ENCODE results near the gene MTSS2. TPM values are rescaled to one million over a fixed set of nuclear protein-coding genes. Genes with fewer than 3 reads are reported as not detected.
"Not testable (repeated sequence)": the region's sequence is repeated elsewhere in the genome, so short reads cannot be mapped to it uniquely, and the experiment has no call there.

Gene MTSS2
- total RNA-seq, 1 donor from 2014 or later = 82.6 TPM

- no peak within 1 kb of the TSS for H3K27ac Mint-ChIP-seq (ENCODE audit: unreplicated experiment)
- DNase-seq (ENCODE audit: low spot score) = no peak
- peaks cover 8% of the 10 kb centered on the region for H3K9me3 Mint-ChIP-seq (ENCODE audit: unreplicated experiment)
- H3K27me3 Mint-ChIP-seq (ENCODE audit: unreplicated experiment) = no peaks in the 10 kb centered on the region
- TF ChIP-seq CTCF (IDR thresholded peaks at IDR 0.05; ENCODE audit: unreplicated experiment) = no peak
- no peaks in the 10 kb centered on the region for H3K4me1 Mint-ChIP-seq (ENCODE audit: unreplicated experiment)
- no peak within 1 kb of the TSS for H3K4me3 Mint-ChIP-seq (ENCODE audit: unreplicated experiment)
- peaks cover 5% of the 10 kb centered on the region for H3K36me3 Mint-ChIP-seq (ENCODE audit: low read depth, unreplicated experiment)
Measured at GRCh38 chr16:70646260-70647241, 39.3 kb downstream of the MTSS2 start, which contains the start of gene IL34. TSS of gene IL34 (plus strand) at chr16:70646559. CDS start at chr16:70646948, 389 bp downstream.

- no peak for TF ChIP-seq CTCF (IDR thresholded peaks at IDR 0.05; ENCODE audit: unreplicated experiment)
- no peaks in the 10 kb centered on the region for H3K36me3 Mint-ChIP-seq (ENCODE audit: low read depth, unreplicated experiment)
- H3K9me3 Mint-ChIP-seq (ENCODE audit: unreplicated experiment) = peaks cover 8% of the 10 kb centered on the region
- H3K27ac Mint-ChIP-seq (ENCODE audit: unreplicated experiment) = no peak overlapping the region
- no peaks in the 10 kb centered on the region for H3K27me3 Mint-ChIP-seq (ENCODE audit: unreplicated experiment)
- no peaks in the 10 kb centered on the region for H3K4me1 Mint-ChIP-seq (ENCODE audit: unreplicated experiment)
- DNase-seq (ENCODE audit: low spot score) = no peak
- H3K4me3 Mint-ChIP-seq (ENCODE audit: unreplicated experiment) = no peak overlapping the region
Measured at GRCh38 chr16:70644763-70645597, 40.9 kb downstream of the MTSS2 start.

GRCh38 chr16:70643264-70643663, 42.6 kb downstream of the MTSS2 start:
- H3K4me3 Mint-ChIP-seq (ENCODE audit: unreplicated experiment); H3K36me3 Mint-ChIP-seq (ENCODE audit: low read depth, unreplicated experiment); DNase-seq (ENCODE audit: low spot score); H3K4me1 Mint-ChIP-seq (ENCODE audit: unreplicated experiment); H3K9me3 Mint-ChIP-seq (ENCODE audit: unreplicated experiment); H3K27ac Mint-ChIP-seq (ENCODE audit: unreplicated experiment); H3K27me3 Mint-ChIP-seq (ENCODE audit: unreplicated experiment): not testable (repeated sequence)

GRCh38 chr16:70642633-70643032, 43.2 kb downstream of the MTSS2 start:
- TF ChIP-seq CTCF (IDR thresholded peaks at IDR 0.05; ENCODE audit: unreplicated experiment) = no peak
- no peak overlapping the region for H3K27ac Mint-ChIP-seq (ENCODE audit: unreplicated experiment)
- no peak for DNase-seq (ENCODE audit: low spot score)
- H3K27me3 Mint-ChIP-seq (ENCODE audit: unreplicated experiment) = no peaks in the 10 kb centered on the region
- no peaks in the 10 kb centered on the region for H3K36me3 Mint-ChIP-seq (ENCODE audit: low read depth, unreplicated experiment)
- H3K4me3 Mint-ChIP-seq (ENCODE audit: unreplicated experiment) = no peak overlapping the region
- H3K9me3 Mint-ChIP-seq (ENCODE audit: unreplicated experiment) = no peaks in the 10 kb centered on the region
- no peaks in the 10 kb centered on the region for H3K4me1 Mint-ChIP-seq (ENCODE audit: unreplicated experiment)
